Activated T-cell treated with anti-CD3 and anti-CD28 coated beads, Interleukin-2, amount 50 U/mL, for 1 hour (primary cell): ENCODE data around the gene JAM3.
"Not testable (repeated sequence)": the region's sequence is repeated elsewhere in the genome, so short reads cannot be mapped to it uniquely, and the experiment has no call there.

Source experiments
- DNase-seq: peaks from one replicate; pipeline ENCODE4 v3.0.0-alpha.2; 2020

The JAM3 gene

DNA sequence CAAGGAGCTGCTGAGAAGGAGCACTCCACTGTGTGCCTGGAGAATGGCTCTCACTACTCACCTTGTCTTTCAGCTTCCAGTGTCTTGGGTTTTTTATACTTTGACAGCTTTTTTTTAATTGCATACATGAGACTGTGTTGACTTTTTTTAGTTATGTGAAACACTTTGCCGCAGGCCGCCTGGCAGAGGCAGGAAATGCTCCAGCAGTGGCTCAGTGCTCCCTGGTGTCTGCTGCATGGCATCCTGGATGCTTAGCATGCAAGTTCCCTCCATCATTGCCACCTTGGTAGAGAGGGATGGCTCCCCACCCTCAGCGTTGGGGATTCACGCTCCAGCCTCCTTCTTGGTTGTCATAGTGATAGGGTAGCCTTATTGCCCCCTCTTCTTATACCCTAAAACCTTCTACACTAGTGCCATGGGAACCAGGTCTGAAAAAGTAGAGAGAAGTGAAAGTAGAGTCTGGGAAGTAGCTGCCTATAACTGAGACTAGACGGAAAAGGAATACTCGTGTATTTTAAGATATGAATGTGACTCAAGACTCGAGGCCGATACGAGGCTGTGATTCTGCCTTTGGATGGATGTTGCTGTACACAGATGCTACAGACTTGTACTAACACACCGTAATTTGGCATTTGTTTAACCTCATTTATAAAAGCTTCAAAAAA lies 82.3 kb downstream of the JAM3 start:
- DNase-seq: no peak

DNA sequence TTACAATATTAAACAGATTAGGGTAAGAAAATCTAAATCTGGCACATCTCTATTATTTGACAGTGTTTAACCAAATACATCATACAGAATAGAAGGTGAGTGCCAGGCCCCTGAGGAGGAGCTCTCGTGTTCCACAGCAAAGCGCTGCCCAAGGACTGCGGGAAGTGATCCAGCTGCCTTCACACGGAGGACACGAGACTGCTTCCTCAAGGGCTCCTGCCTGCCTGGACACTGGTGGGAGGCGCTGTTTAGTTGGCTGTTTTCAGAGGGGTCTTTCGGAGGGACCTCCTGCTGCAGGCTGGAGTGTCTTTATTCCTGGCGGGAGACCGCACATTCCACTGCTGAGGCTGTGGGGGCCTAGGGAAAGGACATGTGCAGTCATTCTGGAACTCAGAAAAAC lies 83.8 kb downstream of the JAM3 start:
- no peak for DNase-seq

DNA sequence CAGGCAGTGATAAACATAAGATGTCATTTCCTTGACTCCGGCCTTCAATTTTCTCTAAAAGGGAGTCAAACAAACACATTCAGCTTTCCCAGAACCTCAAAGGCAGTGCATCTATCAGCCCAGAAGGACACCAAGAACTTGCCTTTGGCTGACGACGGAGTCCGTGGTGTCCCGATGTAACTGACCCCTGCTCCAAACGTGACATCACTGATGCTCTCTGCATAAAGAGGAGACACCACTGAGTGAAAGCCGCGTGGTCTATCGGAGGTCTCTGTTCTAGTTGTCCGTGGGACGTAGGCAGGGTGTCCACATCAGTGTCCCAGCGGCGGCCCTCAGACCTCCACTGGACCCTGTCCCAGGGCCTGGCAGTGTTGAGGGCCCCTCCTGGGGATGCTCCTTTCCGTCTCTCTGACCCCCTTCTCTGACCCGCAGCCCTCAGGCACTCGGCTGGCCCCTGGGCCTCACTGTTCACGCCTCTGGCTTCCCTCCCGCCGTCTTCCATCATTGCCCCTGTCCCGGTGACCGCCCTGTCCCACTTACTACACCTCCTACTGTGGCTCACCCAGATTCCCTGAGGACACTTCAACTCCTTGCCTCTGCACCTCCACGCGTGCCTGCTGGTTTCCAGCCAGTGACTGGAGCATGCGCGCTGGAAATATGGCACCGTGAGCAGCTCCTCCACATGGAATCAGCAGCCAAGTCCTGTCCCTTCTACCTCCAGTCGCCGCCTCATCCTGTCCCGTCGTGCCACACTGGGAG lies 84.5 kb downstream of the JAM3 start:
- DNase-seq: no peak

DNA sequence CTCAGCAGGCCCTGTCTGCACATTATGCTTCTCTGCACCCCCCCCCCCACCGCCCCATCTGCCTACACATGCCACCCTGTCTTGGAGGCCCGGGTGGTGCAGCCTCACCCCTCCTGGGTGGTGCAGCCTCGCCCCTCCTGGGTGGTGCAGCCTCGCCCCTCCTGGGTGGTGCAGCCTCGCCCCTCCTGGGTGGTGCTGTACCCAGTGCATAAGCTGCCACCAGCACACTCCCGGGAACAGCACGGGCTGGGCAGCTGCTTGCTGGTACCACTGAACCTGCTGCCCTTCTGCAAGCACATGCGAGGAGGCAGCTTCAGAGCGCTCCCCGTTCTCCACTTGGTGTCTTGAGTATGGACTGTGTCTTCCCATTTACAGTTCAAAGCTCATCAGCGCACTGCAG lies 85.6 kb downstream of the JAM3 start:
- DNase-seq: no peak

DNA sequence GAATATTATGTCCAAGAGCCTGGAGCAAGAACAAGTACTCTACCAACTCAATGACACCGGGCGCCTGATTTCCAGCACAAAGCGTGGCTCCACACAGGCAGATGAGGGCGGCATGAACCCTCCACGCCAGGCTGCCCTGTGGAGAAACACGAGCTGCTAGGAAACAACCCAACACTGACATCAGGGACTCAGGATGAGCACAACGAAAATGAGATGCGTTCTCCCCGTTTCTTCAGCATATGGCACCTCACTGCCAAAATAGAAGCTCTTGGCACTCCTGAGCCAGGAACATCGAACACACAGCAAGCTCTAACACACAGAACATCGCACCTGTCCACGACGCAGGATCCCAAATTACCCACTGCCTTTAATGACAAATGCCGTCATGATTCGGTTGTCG lies 86.6 kb downstream of the JAM3 start:
- no peak for DNase-seq

DNA sequence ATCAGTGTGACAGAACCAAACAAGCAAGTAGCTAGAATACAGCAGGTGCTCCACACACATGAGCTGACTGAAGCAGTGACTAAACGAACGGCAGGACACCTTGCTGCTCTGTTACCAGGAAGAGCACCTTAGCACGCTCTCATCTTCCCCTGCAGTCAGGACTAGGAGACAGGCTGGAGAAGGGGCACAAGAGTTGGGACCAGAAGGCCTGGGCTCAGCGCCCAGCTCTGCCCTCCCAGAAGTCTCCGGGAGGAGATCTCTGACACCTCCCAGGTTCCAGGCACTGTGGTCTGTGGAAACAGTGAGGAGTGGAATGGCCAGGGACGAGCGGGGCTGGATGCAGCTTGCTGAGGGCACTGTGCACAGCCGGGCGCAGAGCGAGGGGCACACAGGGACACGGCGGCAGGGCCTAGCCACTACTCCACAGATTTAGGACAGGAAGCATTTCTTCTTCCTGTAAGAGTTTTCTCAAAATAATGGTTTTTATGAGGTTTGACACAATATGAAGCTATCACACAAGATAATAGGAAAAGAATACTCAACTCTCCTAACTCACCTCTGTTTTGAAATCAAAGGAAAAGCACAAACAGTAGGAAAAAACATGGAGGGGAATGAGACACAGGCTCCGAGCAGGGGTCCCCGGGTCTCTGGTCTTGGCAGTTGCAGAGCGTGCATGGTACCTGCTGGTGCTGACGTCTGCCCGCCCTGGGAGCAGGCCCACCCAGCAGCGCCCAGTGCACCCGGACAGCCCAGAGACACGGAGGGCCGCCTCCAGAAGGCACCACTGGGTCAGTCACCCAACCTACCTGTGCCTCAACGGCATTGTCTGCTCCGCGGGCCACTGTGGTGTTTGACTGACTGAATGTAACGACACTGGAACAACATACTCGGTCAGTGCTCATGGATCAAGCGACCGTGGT lies 87.3 kb downstream of the JAM3 start:
- DNase-seq: no peak

DNA sequence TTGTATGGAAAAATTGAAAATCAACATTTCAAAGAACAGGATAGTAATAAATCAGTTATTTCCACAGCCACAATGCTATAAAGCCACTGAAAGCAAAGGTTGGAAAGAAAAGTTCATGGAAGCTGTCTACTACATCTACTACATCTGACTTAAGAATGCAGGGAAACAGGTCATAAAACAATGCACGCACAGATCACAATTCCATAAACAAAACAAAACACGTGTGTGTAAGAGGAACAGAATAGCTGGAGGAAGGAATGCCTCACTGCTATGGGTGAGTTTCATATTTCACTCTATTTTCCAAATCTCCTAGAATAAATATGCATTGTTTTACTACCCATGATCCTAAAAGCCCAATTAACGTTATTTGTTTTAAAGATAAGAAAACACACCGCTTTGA lies 88.6 kb downstream of the JAM3 start:
- no peak for DNase-seq

DNA sequence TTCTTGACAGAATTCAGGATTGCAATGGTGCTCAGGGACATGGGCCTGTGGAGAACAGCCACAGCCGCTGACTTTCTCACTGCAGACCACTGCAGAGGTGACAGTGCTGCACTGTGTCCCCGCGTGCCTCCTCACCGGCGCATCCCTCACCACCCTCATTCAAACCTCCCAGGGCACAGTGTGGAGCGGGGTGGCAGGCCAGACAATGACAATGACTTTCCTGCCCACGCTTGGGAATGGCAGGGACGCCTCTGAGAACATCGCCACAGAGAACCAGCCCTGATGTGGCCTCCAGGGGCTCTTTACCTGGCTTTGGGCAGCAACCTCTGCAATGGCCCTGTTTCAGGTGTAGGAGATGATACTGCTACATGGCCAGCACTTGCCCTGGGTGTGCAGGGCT lies 89.2 kb downstream of the JAM3 start:
- no peak for DNase-seq

DNA sequence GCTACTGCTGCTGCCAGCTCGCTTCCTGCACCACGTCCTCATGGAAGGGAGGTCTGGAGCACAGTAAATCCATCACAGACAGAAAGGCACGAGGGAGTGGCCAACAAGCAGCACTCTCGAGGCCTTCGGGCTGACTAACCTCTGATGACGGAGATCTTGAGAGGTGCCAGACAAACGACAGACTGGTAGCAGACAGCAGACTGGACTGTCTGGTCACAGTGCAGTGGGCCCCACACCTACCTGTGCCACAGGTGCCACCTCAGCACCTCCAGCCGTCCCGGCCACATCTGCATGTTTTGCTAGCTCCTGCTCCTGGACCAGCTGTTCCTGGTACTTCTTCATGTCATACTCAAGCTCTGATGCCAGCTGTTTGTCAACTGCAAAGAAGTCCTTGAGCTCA lies 90.8 kb downstream of the JAM3 start:
- no peak for DNase-seq

DNA sequence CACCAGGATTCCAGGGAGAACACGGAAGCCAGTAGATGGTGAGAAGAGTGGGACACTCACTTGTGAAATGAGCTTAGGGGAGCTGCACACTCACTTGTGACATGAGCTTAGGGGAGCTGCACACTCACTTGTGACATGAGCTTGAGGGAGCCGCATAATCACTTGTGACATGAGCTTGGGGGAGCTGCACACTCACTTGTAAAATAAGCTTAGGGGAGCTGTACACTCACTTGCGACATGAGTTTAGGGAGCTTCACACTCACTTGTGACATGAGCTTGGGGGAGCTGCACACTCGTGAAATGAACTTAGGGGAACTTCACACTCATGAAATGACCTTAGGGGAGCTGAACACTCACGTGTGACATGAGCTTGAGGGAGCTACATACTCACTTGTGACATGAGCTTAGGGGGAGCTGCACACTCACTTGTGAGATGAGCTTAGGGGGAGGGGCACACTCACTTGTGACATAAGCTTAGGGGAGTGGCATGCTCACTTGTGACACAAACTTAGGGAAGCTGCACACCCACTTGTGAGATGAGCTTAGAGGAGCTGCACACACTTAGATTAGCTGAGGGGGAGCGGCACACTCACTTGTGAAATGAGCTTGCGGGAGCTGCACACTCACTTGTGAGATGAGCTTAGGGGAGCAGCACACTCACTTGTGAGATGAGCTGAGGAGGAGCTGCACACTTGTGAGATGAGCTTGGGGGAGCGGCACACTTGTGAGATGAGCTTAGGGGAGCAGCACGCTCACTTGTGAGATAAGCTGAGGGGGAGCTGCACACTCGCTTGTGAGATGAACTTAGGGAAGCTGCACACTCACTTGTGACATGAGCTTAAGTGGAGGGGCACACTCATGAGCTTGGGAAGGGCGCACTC lies 95.9 kb downstream of the JAM3 start:
- no peak for DNase-seq

DNA sequence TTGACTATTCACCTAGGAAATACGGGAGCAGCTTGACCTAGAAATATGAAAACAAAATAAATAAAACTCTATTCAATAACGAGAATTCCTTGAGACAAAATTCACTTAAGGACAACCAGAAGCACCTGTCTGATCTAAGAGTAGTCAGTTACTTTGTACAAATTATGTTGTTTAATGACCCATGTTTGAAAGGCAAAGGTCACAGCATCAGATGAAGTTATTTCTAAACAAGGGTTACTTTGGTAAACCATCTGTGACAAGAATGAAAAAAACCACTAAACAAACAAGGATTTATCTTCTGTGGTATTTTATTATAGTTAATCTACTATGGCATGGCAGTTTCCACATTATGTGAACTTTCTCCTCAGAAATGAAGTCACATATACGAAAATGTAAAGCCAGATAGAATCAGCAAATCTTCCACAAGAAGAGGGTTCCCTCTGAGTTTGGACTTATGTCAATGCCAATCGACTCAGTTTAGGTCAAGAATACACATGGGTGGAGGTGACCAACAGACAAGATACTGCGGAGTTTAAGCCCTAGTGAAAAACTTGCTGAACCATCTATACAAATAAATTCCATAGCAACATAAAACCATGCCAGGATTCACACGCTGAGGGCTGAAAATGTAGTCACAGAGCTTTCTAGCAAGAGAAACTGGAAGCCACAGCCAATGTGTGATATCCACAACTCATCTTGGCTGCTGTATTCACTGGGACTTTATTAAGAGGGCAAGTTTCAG lies 101.5 kb downstream of the JAM3 start:
- no peak for DNase-seq

DNA sequence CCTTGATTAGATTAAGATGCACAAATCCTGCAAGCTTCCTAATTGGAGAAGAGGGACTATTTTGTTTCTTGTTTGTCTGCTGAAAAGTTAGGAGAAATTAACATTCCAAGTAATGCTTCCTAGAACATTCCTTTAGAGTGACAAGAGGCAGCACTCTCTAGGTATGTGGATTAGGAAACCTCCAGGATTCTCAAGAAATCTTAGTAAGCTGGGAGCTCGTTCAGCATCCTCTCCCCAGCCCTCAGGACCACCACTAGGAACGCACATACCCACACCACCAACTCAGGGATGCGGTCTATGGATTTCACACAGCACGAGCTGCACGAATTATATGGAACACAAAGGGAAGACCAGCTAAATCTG lies 102.0 kb downstream of the JAM3 start:
- DNase-seq: no peak

DNA sequence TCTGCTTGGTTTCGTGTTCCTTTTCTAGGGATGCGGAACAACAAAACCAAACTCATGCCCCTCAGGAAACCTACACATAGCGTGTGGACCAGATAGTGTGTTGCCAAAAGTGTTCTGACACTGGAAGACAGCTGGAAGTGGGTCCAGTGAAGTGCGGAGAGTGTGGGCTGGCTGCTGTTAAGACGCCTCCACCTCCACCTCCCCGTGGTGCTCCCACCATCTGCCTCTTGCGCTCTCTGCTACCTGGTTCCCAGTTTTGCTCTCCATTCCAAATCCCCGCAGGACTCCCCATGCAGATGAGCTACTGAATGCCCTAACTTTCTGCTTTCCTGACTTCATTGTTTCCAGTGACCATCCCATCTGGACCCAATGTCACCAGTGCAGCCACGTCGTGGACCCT lies 103.1 kb downstream of the JAM3 start:
- DNase-seq: no peak

DNA sequence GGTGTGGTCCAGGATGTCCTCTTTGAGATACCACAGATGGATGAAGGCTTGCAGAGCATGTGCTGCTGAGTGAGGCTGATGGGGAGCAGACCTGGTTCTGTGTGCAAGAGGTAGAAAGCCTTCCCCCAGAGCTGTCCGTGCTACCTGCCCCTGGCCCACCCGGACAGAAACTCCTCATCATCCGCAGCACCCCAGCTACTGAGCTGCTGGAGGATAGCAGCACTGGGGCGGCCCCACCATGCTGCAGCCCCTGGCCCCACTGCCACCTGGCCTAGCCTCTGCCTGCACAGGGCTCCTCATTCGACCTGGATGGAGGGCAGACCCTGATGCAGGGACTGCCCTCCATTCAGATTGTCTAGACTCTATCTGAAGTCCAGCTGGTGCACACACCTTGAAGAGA lies 104.4 kb downstream of the JAM3 start:
- DNase-seq: no peak

DNA sequence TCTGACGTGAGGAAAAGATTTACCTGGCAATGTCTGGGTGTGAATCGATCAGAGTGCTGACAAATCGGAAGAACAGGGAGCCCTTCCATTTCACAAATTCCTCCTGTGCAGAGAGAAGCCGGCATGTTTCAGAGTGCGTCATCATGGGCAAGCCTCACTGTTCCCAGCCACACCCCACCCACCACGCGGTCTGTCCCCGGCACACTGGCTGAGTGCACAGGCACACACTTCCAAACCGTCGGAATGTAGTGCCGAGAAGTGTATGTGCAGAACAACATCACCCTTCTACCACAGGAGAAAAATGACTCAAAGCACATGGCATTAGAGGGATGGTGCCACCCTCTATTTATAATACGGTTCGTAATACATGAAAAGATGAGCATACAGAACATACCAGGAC lies 107.4 kb downstream of the JAM3 start:
- DNase-seq: no peak

DNA sequence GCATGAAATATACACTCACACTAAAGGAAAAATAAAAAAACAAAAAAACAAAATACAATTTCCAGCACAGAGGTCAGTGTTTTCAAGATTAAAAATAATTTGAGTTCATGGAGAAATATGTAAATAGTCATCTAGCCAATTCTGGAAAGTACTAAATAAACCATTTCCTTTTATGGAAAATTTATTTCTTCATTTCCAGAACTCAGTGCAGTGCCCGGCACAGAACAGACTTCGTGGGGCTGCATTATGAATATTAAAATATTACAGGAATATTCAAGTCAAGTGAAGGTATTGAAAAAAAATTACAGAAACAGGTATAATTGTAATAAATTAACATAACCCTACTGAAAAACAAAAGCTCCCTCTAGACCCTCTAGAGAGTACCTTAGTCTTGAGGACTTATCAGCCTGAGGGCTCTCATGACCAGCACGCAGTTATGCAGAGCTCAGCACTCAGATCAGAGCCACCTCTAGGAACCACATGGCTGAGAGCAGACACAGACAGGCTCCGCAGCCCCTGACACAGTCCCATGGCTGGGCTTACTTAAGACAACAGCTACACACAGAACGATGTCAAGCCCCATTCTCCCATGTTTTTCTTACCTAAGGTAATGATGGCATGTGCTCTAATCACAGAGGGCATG lies 109.3 kb downstream of the JAM3 start:
- DNase-seq: no peak

DNA sequence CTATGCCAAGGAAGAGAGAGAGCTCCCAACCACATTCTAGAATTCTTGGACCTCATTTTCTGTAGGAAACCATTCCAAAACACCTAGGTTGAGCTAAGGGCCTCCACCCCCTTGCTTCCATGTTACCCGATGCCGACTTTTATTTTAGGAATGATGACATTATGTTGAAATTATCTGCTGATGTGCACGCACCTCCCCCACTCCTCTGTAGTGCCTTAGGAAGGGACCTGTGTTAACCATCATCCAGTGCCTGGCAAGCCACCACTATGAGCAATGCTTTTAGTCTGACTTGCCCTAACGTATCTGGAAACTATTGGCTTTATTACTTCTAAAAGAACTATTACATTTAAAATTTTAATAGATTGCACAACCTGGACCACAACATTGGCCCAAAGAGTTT lies 112.8 kb downstream of the JAM3 start:
- DNase-seq: no peak

DNA sequence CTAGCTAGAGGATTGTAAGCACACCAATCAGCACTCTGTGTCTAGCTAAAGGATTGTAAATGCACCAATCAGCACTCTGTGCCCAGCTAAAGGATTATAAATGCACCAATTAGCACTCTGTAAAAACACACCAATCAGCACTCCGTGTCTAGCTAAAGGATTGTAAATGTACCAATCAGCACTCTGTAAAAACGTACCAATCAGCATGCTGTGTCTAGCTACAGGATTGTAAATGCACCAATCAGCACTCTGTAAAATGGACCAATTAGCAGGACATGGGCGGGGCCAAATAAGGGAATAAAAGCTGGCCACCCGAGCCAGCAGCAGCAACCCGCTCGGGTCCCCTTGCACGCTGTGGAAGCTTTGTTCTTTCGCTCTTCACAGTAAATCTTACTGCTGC lies 119.2 kb downstream of the JAM3 start:
- DNase-seq: not testable (repeated sequence)

DNA sequence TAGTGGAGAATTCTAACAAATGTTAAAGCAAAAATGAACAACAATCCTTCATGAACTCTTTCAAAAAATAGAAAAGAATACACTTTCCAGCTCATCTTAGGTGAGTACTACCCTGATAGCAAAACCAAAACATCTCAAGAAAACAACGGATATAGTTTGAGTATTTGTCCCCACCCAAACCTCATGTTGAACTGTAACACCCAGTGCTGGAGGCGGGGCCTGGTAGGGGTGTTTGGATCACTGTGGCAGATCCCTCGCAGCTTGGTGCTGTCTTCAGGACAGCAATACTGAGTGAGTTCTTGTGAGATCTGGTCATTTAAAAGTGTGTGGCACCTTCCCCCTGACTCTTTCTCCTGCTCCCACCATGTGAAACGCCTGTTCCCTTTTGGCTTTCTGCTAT lies 127.9 kb downstream of the JAM3 start:
- no peak for DNase-seq

DNA sequence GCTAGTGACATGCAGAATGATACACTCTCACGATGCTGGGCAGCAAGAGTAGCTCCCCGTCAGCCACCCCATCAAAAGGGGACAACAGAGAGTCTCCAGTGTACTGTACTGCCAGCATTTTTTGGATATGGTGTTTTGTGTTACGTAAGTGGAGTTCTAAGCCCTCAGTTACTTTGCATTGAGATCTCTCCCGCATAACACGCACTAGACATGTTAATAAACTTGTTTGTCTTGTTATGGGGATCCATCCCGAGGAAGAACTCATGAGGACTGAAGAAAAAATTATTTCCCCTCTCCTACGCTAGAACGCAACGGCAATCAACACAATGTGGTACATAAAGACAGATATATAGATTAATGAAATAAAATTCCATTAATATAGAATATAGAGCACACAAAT lies 130.7 kb downstream of the JAM3 start:
- DNase-seq: no peak

DNA sequence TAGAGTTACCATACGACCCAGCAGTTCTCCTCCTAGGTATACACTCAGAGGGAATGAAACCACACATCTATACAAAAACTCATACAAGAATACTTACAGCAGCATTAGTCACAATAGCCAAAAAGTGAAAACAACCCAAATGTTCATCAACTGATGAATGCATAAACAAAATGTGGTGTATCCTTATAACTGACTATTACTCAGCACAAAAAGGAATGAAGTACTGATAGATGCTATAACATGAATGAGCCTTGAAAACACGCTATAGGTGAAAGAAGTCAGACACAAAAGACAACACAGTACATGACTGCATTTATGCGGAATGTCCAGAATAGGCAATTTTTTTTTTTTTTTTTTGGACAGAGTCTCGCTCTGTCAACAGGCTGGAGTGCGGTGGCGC lies 131.8 kb downstream of the JAM3 start:
- no peak for DNase-seq
